Colonic mucosa (tissue), 4 donors: ENCODE results near the gene PRKAB1. TPM values are rescaled to one million over a fixed set of nuclear protein-coding genes. Genes with fewer than 3 reads are reported as not detected.
"Not testable (repeated sequence)": the region's sequence is repeated elsewhere in the genome, so short reads cannot be mapped to it uniquely, and the experiment has no call there.

Experiments used
- DNase-seq: peaks from one replicate; pipeline ENCODE4 v3.0.0-alpha.2; 2020
- H3K27ac ChIP-seq: fragments of 200-600 bp; one replicate; pipeline ENCODE4 v1.8.0; 2021
- H3K27me3 ChIP-seq: fragments of 200-600 bp; one replicate; pipeline ENCODE4 v1.8.0; 2021
- H3K36me3 ChIP-seq: fragments of 200-600 bp; one replicate; pipeline ENCODE4 v1.8.0; 2021
- H3K4me1 ChIP-seq: fragments of 200-600 bp; one replicate; pipeline ENCODE4 v1.8.0; 2021; ENCODE audit warnings: mild to moderate bottlenecking
- H3K4me3 ChIP-seq: fragments of 200-600 bp; one replicate; pipeline ENCODE4 v1.8.0; 2021
- H3K9ac ChIP-seq, 2 donors: one replicate each; pipeline ENCODE4 v1.7.0; 2013; ENCODE audit warnings: control low read depth in 2 of 2, low read depth in 2 of 2, low read length in 2 of 2
- H3K9me3 ChIP-seq: fragments of 200-600 bp; one replicate; pipeline ENCODE4 v1.8.0; 2021
- intact Hi-C: fragments of 100-400 bp; cut with DNase I; formaldehyde crosslinking; loops from one replicate; pipeline ENCODE4 v1.14.1; 2022
- total RNA-seq, 2 donors: library from RNA; stranded (reverse); fragmentation: NEBNext Ultra II Directional in 1 of 2; extraction: Animal tissue kit (Norgen Biotek cat#: 25700) in 1 of 2; gene quantifications; one replicate each; pipeline ENCODE4 v1.2.1, GENCODE V29; 2021
- TF ChIP-seq, protein P1 (sequence below): fragments of 200-600 bp; IDR thresholded peaks from one replicate; pipeline ENCODE4 v1.8.0; 2022; ENCODE audit warnings: antibody characterized with exemption, mild to moderate bottlenecking
- donor health status: healthy.
- donor health status: DM: no; HTN: no; CAD: no.
- donor health status: DM: no; HTN: no; CAD: no.

PRKAB1 gene
- total RNA-seq, 2 donors from 2014 or later = 70.4 to 76.7 TPM

DNA sequence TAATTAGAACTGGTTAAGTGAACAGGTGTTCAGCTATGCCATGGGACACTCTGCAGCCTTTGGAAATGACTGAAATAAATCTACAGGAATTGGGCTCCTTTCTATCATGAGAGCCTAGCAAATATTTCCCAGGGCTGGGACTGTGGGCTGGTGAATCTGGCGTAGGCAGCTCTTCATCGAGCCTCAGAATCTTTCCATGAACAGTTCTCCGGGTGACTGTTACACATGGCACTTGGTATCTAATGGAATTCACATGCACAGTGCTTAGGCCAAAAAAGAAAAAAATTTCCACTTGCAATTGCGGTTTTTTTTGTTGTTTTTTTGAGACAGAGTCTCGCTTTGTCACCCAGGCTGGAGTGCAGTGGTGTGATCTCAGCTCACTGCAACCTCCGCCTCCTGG is 32.1 kb downstream of the PRKAB1 start:
- no peaks in the 10 kb centered on the region for H3K9me3 ChIP-seq
- no peaks in the 10 kb centered on the region for H3K27me3 ChIP-seq
- DNase-seq = no peak
- H3K9ac ChIP-seq = no peak overlapping the region
- no peak overlapping the region for H3K4me3 ChIP-seq
- intact Hi-C loops = no loop called here
- no peaks in the 10 kb centered on the region for H3K4me1 ChIP-seq
- TF ChIP-seq, protein P1, sequence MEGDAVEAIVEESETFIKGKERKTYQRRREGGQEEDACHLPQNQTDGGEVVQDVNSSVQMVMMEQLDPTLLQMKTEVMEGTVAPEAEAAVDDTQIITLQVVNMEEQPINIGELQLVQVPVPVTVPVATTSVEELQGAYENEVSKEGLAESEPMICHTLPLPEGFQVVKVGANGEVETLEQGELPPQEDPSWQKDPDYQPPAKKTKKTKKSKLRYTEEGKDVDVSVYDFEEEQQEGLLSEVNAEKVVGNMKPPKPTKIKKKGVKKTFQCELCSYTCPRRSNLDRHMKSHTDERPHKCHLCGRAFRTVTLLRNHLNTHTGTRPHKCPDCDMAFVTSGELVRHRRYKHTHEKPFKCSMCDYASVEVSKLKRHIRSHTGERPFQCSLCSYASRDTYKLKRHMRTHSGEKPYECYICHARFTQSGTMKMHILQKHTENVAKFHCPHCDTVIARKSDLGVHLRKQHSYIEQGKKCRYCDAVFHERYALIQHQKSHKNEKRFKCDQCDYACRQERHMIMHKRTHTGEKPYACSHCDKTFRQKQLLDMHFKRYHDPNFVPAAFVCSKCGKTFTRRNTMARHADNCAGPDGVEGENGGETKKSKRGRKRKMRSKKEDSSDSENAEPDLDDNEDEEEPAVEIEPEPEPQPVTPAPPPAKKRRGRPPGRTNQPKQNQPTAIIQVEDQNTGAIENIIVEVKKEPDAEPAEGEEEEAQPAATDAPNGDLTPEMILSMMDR = no peak
- no peak overlapping the region for H3K27ac ChIP-seq
- H3K36me3 ChIP-seq = no peaks in the 10 kb centered on the region

DNA sequence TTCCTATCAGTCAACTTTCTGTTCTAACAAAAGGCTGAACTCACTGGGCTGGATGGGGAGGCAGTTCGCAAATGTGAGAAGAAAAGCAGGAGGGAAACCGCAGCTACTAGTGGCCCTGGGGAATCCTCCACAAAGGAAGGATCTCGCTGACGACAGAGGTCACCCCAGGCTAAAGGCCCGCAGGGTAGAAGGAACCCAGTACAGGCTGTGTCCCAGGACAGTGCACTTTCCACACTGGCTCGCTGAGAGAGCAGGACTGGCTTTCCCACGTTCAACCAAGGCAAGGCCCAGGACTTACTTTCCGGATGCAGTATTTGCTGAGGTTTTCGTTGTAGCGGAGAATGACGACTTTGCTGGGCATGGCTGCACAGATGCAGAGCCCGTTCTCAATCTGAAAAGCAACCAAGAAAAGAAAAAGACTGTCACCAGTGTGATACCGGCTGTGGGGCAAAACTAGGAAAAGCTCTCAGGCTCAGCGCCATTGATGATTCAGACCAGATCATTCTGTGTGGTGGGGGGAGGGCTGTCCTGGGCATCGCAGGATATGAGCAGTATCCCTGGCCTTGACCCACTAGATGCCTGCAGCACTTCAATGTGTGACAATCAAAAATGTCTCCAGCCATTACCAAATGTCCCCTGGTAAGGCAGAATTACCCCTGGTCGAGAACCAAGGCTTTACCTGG is 36.3 kb downstream of the PRKAB1 start:
- Histone ChIP-seq H3K36me3 (no peaks in the 10 kb centered on the region), H3K4me1 (no peaks in the 10 kb centered on the region), H3K4me3 (no peak overlapping the region), H3K9me3 (no peaks in the 10 kb centered on the region), H3K9ac (no peak overlapping the region), H3K27ac (no peak overlapping the region), H3K27me3 (no peaks in the 10 kb centered on the region)
- TF ChIP-seq, protein P1 = no peak
- intact Hi-C loops = no loop called here
- no peak for DNase-seq

DNA sequence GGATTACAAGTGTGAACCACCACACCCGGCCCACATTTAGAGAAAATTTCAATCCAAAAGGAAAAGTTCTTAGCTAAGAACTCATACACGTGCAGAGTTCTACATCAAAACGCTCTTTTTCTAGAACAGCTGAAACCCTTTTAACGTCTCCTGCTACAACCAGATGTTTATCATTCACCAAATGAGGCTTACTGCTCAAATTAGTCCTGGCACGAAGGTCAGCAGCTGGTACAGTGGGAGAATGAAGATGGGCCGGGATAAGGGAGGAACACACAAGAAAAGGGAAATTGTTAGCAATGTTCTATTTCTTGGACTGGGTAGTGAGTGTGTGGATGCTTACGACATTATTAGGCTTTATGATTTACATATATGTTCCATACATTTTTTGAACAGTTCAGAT is 37.2 kb downstream of the PRKAB1 start:
- intact Hi-C loops = no loop called here
- DNase-seq = no peak
- Histone ChIP-seq H3K36me3 (no peaks in the 10 kb centered on the region), H3K27ac (no peak overlapping the region), H3K4me1 (no peaks in the 10 kb centered on the region), H3K9ac (no peak overlapping the region), H3K27me3 (no peaks in the 10 kb centered on the region), H3K4me3 (no peak overlapping the region), H3K9me3 (no peaks in the 10 kb centered on the region)
- TF ChIP-seq, protein P1 = no peak

DNA sequence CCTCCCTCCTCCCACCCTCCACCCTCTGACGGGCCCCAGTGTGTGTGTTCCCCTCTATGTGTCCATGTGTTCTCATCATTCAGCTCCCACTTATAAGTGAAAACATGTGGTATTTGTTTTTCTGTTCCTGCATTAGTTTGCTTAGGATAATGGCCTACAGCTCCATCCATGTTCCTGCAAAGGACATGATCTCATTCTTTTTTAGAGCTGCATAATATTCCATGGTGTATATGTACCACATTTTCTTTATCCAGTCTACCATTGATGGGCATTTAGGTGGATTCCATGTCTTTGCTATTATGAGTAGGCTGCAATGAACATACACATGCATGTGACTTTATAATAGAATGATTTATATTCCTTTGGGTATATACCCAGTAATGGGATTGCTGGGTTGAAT is 38.5 kb downstream of the PRKAB1 start:
- H3K27ac ChIP-seq, intact Hi-C loops, DNase-seq, H3K9me3 ChIP-seq, H3K4me1 ChIP-seq, H3K4me3 ChIP-seq, H3K36me3 ChIP-seq, H3K9ac ChIP-seq, H3K27me3 ChIP-seq: not testable (repeated sequence)

DNA sequence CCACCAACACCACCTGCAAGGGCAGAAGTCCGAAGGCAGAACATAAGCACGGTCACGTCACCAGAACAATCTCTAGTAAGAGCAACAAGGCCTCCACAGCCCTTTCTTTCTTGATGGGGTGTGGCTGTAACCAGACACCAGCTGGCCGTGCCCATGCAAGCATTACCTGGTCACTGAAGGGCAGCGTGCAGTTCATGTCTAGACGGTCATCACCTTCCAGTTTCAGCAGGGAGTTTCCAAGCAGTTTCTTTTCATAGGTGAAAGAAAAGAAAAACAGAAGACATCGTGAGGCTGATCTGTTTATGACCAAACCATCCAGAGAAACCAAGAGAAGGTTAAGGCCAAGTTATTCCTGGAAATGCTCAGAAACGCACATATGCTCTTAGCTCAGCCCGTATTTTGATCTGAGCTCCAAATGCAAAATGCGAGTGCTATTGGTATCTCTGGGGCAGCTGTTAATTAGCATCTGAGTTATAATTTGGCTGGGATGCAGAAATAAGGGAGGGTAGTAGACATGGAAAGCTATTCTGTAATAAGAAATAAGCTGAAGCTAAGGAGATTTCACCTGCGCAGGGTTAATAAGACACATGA is 42.5 kb downstream of the PRKAB1 start:
- H3K27ac ChIP-seq = no peak overlapping the region
- TF ChIP-seq, protein P1 = no peak

DNA sequence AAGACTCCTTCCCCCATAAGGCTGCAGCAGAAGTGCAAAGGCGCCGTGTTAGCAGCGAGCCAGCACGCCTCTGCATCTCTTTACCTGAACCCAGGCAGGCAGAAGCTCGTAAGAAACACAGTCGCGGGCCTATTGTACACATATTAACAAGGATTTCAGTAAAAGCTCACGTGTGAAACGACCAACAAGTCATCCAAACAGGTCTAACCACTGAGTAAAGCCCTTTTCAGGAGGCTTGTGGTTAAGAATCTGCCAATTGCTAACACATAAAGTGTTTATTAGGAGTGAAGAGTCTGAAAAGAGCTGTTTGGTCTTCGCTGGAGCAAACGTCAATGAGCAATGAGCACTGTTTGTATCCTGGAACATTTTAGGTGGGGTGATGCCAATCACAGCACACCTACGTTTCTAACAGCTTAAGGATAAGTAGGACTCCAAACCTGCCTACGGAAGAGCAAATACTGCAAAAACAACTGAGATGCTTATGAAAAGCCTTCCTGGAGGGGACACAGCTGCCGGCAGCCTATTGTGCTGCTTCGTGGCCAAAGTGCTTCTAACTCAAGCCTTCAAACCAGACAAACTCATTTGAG is 43.1 kb downstream of the PRKAB1 start:
- Histone ChIP-seq H3K36me3 (no peaks in the 10 kb centered on the region), H3K9me3 (no peaks in the 10 kb centered on the region), H3K4me3 (no peak overlapping the region), H3K27ac (no peak overlapping the region), H3K4me1 (no peaks in the 10 kb centered on the region), H3K9ac (no peak overlapping the region), H3K27me3 (no peaks in the 10 kb centered on the region)
- no peak for DNase-seq
- TF ChIP-seq, protein P1 = no peak
- intact Hi-C loops = no loop called here

More for the DNA sequence above, 42.5 kb downstream of the PRKAB1 start:
- no peaks in the 10 kb centered on the region for H3K27me3 ChIP-seq
- H3K9me3 ChIP-seq = no peaks in the 10 kb centered on the region
- H3K9ac ChIP-seq = no peak overlapping the region
- H3K4me1 ChIP-seq = no peaks in the 10 kb centered on the region
- H3K4me3 ChIP-seq = no peak overlapping the region
- DNase-seq = no peak
- H3K36me3 ChIP-seq = no peaks in the 10 kb centered on the region
- intact Hi-C loops = no loop called here
